Endothelial cell of umbilical vein (primary cell): ENCODE results near the gene PARP16. TPM values are rescaled to one million over a fixed set of nuclear protein-coding genes. Genes with fewer than 3 reads are reported as not detected.

Experiments used
- BruUV-seq: library from RNA; stranded (reverse); fragments of 400-500 nt; replicated peaks from 2 replicates; lab custom pipeline; 2021; lab: Mats Ljungman, UMichigan
- CTCF ChIA-PET: fragments of 300-600, 350-600 bp; sonication (Branson Sonifier 250); formaldehyde crosslinking; loops from one replicate; lab custom pipeline; 2021; ENCODE audit warnings: antibody characterized with exemption, inconsistent platforms; lab: Charles Lee
- POLR2A ChIA-PET: fragments of 300-600, 350-600 bp; sonication (Branson Sonifier 250); formaldehyde crosslinking; loops from one replicate; lab custom pipeline; 2021; ENCODE audit warnings: antibody characterized with exemption, inconsistent platforms; lab: Charles Lee
- DNase-seq: peaks from one replicate; pipeline ENCODE4 v3.0.0-alpha.2; 2011; ENCODE audit warnings: low read depth, low spot score
- FAIRE-seq: peaks from 2 replicates; lab custom pipeline; 2011; peaks lifted over from hg19 to GRCh38; lab: Jason Lieb, UNC
- H2AFZ ChIP-seq: 2 replicates; pipeline ENCODE4 v1.6.0; 2012; ENCODE audit warnings: low read depth, low read length, control low read depth, inconsistent platforms
- H3K27ac ChIP-seq: 2 replicates; pipeline ENCODE4 v1.5.1; 2011; ENCODE audit warnings: low read depth, mild to moderate bottlenecking, control low read depth, low read length, moderate library complexity; ENCODE audit not compliant: insufficient read depth
- H3K27me3 ChIP-seq, 2 experiments: 2 replicates each; pipeline versions ENCODE4 v1.6.0 to v1.6.1; 2011; ENCODE audit warnings: low read length in 2 of 2, mixed read lengths in 1 of 2; ENCODE audit not compliant: control insufficient read depth in 2 of 2, insufficient read depth in 2 of 2
- H3K36me3 ChIP-seq, 2 experiments: 2 replicates in 1 of 2; 3 replicates in 1 of 2; pipeline ENCODE4 v1.5.1; 2011; ENCODE audit warnings: low read length in 2 of 2, mild to moderate bottlenecking in 1 of 2, moderate library complexity in 1 of 2; ENCODE audit not compliant: control insufficient read depth in 2 of 2, insufficient read depth in 2 of 2; ENCODE audit errors: extremely low read depth in 1 of 2
- H3K4me1 ChIP-seq: 3 replicates; pipeline ENCODE4 v1.5.1; 2011; ENCODE audit warnings: mild to moderate bottlenecking, low read length; ENCODE audit not compliant: control insufficient read depth, insufficient read depth; ENCODE audit errors: extremely low read depth
- H3K4me2 ChIP-seq: 2 replicates; pipeline ENCODE4 v1.6.1; 2011; ENCODE audit warnings: low read length, control low read depth, mixed read lengths; ENCODE audit not compliant: insufficient read depth
- H3K4me3 ChIP-seq, 3 experiments: fragments of 200-600 bp in 1 of 3; sonication (generic), shearing (Covaris generic) in 1 of 3; replicated peaks in 1 of 3; 2 replicates each; pipeline ENCODE4 v1.5.1; 2011 to 2016; ENCODE audit warnings: control low read depth in 3 of 3, low read length in 3 of 3, mild to moderate bottlenecking in 2 of 3, inconsistent platforms in 1 of 3, low read depth in 1 of 3, moderate library complexity in 1 of 3; ENCODE audit not compliant: insufficient read depth in 1 of 3
- H3K79me2 ChIP-seq: 2 replicates; pipeline ENCODE4 v1.6.0; 2012; ENCODE audit warnings: low read length, inconsistent platforms; ENCODE audit not compliant: control insufficient read depth, insufficient read depth
- H3K9ac ChIP-seq: replicated peaks from 2 replicates; pipeline ENCODE3; 2011; ENCODE audit warnings: low read length, control low read depth; ENCODE audit not compliant: insufficient read depth; ENCODE audit errors: extremely low read depth
- H3K9me1 ChIP-seq: replicated peaks from 3 replicates; pipeline ENCODE4 v1.6.0; 2011; ENCODE audit warnings: mild to moderate bottlenecking, low read length; ENCODE audit not compliant: control insufficient read depth, insufficient read depth; ENCODE audit errors: extremely low read depth
- H3K9me3 ChIP-seq: replicated peaks from 2 replicates; pipeline ENCODE4 v1.5.1; 2012; ENCODE audit warnings: low read length, inconsistent platforms; ENCODE audit not compliant: control insufficient read depth, insufficient read depth
- H4K20me1 ChIP-seq: replicated peaks from 2 replicates; pipeline ENCODE3; 2011; ENCODE audit warnings: mild to moderate bottlenecking, low read length; ENCODE audit not compliant: control insufficient read depth, insufficient read depth; ENCODE audit errors: extremely low read depth
- CTCF ChIP-seq, 2 donors: IDR thresholded peaks; 1 replicate in 1 of 2; 2 replicates in 1 of 2; pipeline ENCODE4 v1.5.1; 2011; ENCODE audit warnings: low read length in 2 of 2, mild to moderate bottlenecking in 2 of 2, moderate library complexity in 2 of 2, control low read depth in 1 of 2, inconsistent platforms in 1 of 2, low read depth in 1 of 2; ENCODE audit not compliant: insufficient read depth in 1 of 2; ENCODE audit errors: extremely low read depth in 1 of 2
- EZH2 ChIP-seq: IDR thresholded peaks from 2 replicates; pipeline ENCODE4 v1.6.1; 2012; ENCODE audit warnings: borderline replicate concordance, low read depth, mild to moderate bottlenecking, moderate library complexity, low read length, inconsistent platforms; ENCODE audit not compliant: severe bottlenecking
- FOS ChIP-seq: IDR thresholded peaks from 2 replicates; pipeline ENCODE4 v1.6.1; 2011; ENCODE audit warnings: mild to moderate bottlenecking, low read length, moderate library complexity, borderline replicate concordance; ENCODE audit not compliant: insufficient read depth
- GATA2 ChIP-seq: IDR thresholded peaks from 2 replicates; pipeline ENCODE4 v1.7.0; 2011; ENCODE audit warnings: low read depth, mild to moderate bottlenecking, moderate library complexity, mixed read lengths, low read length; ENCODE audit not compliant: insufficient read length, insufficient read depth
- JUN ChIP-seq: IDR thresholded peaks from 2 replicates; pipeline ENCODE4 v1.6.1; 2011; ENCODE audit warnings: borderline replicate concordance, low read depth; ENCODE audit not compliant: insufficient read length, insufficient read depth
- MYC ChIP-seq: IDR thresholded peaks from one replicate; pipeline ENCODE4 v1.6.1; 2011; ENCODE audit warnings: mild to moderate bottlenecking, low read depth, low read length
- POLR2A ChIP-seq: IDR thresholded peaks from 2 replicates; pipeline ENCODE4 v1.6.1; 2012; ENCODE audit warnings: low read depth, mild to moderate bottlenecking, control low read depth, low read length
- POLR2AphosphoS5 ChIP-seq: IDR thresholded peaks from 2 replicates; pipeline ENCODE4 v1.6.1; 2012; ENCODE audit warnings: low read depth, mild to moderate bottlenecking, control low read depth, low read length, moderate library complexity; ENCODE audit not compliant: insufficient read depth
- dilution Hi-C: fragments of 300-500 bp; cut with MboI; formaldehyde crosslinking; loops from one replicate; pipeline ENCODE4 v1.15.0; 2019; ENCODE audit warnings: low sequenced_read_pairs; ENCODE audit not compliant: extremely low pct_ligation_motif_present
- intact Hi-C: fragments of 100-400 bp; cut with micrococcal nuclease; formaldehyde crosslinking; loops from one replicate; pipeline ENCODE4 v1.10.0; 2022
- polyA plus RNA-seq, 4 experiments: library from polyadenylated mRNA; depleted of rRNA in 3 of 4; stranded (reverse) in 3 of 4; unstranded in 1 of 4; fragments of >200 nt; gene quantifications; 2 replicates each; pipeline versions ENCODE4 v1.2.1 to v1.2.3, GENCODE V29; 2011 to 2012; ENCODE audit warnings: missing spikeins in 1 of 4
- total RNA-seq: library from RNA; stranded (reverse); gene quantifications from 2 replicates; pipeline ENCODE4 v1.2.3, GENCODE V29; 2021
- TF ChIP-seq, protein P1 (sequence below): IDR thresholded peaks from 2 replicates; pipeline ENCODE4 v1.6.1; 2011; ENCODE audit not compliant: insufficient read depth, insufficient read length

The PARP16 gene
- total and polyA plus RNA-seq, 2 donors (not counting 3 experiments of a cell fraction or from before 2014, with no cell fraction given): 3.9 to 6.3 TPM

GRCh38 chr15:65327651-65328393 lies 41.1 kb upstream of the PARP16 start:
- Histone ChIP-seq H4K20me1 (no peaks in the 10 kb centered on the region), H3K4me1 (peaks cover 3% of the 10 kb centered on the region), H3K27ac (no peak overlapping the region), H3K9me3 (no peaks in the 10 kb centered on the region), H3K9ac (no peak overlapping the region), H3K9me1 (no peaks in the 10 kb centered on the region), H3K27me3 (no peaks in the 10 kb centered on the region), H3K36me3 (no peaks in the 10 kb centered on the region), H3K4me2 (no peak overlapping the region), H3K79me2 (no peaks in the 10 kb centered on the region), H3K4me3 (no peak overlapping the region), H2AFZ (no peak overlapping the region)
- FAIRE-seq (no peak), DNase-seq (no peak)
- no TSS peak for BruUV-seq
- ChIA-PET POLR2A (interaction anchor here (1.2 kb wide), 1 partner anchor 23 kb away, joined by 6 read pairs; the partner anchor contains the start of gene RNU5B-1), CTCF (interaction anchor here (0.7 to 1.2 kb wide), 2 partner anchors 19 to 57 kb away, joined by 3 read pairs; no protein-coding TSS in a partner anchor)
- intact Hi-C loops (no loop called here), dilution Hi-C loops (no loop called here)
- TF ChIP-seq, protein P1, sequence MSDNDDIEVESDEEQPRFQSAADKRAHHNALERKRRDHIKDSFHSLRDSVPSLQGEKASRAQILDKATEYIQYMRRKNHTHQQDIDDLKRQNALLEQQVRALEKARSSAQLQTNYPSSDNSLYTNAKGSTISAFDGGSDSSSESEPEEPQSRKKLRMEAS: no peak
- TF ChIP-seq POLR2A: no peak
- no peak for TF ChIP-seq GATA2
- TF ChIP-seq POLR2AphosphoS5: no peak
- no peak for TF ChIP-seq CTCF (IDR thresholded peaks at IDR 0.05; ENCODE audit: extremely low read depth in 1 of 2, insufficient read depth in 1 of 2, low read depth in 1 of 2, low read length in 2 of 2)
- no peak for TF ChIP-seq EZH2
- TF ChIP-seq JUN: no peak
- no peak for TF ChIP-seq MYC
- TF ChIP-seq FOS: no peak
